Spleen (tissue), 11 donors: ENCODE data around the gene MPC1L. TPM values are rescaled to one million over a fixed set of nuclear protein-coding genes. Genes with fewer than 3 reads are reported as not detected.
A peak's percentile ranks its signal among the peaks of the same experiment; 100 is the strongest.

ENCODE experiments used
- DNase-seq: peaks from one replicate; pipeline ENCODE4 v3.0.0-alpha.2; 2020
- H3K27ac ChIP-seq, 8 donors: fragments of 200-600 bp; sonication (generic) in 7 of 8; 1 replicate in 4 of 8; 2 replicates in 4 of 8; pipeline versions ENCODE4 v1.5.0 to v1.8.0; 2016 to 2021; ENCODE audit warnings: inconsistent platforms in 4 of 8, mild to moderate bottlenecking in 4 of 8, moderate library complexity in 1 of 8
- H3K27me3 ChIP-seq, 7 donors: fragments of 200-600 bp; sonication (generic) in 6 of 7; replicated peaks in 1 of 7; 1 replicate in 4 of 7; 2 replicates in 3 of 7; pipeline versions ENCODE4 v1.5.0 to v1.8.0; 2016 to 2021; ENCODE audit warnings: inconsistent platforms in 3 of 7, mild to moderate bottlenecking in 1 of 7
- H3K36me3 ChIP-seq, 6 donors: fragments of 200-600 bp; sonication (generic) in 5 of 6; 1 replicate in 4 of 6; 2 replicates in 2 of 6; pipeline versions ENCODE4 v1.5.0 to v1.8.0; 2016 to 2021; ENCODE audit warnings: inconsistent platforms in 2 of 6
- H3K4me1 ChIP-seq, 6 donors: fragments of 200-600 bp; sonication (generic) in 5 of 6; 1 replicate in 3 of 6; 2 replicates in 3 of 6; pipeline versions ENCODE4 v1.5.0 to v1.8.0; 2016 to 2021; ENCODE audit warnings: inconsistent platforms in 3 of 6
- H3K4me3 ChIP-seq, 8 donors: fragments of 200-600 bp; sonication (generic) in 7 of 8; 1 replicate in 4 of 8; 2 replicates in 4 of 8; pipeline versions ENCODE4 v1.5.0 to v1.8.0; 2016 to 2021; ENCODE audit warnings: inconsistent platforms in 4 of 8, mild to moderate bottlenecking in 4 of 8, moderate library complexity in 2 of 8
- H3K9me3 ChIP-seq, 8 donors: fragments of 200-600 bp; sonication (generic) in 7 of 8; 1 replicate in 4 of 8; 2 replicates in 4 of 8; pipeline versions ENCODE4 v1.5.0 to v1.8.0; 2016 to 2021; ENCODE audit warnings: inconsistent platforms in 4 of 8
- POLR2A ChIP-seq, 3 donors: fragments of 450-650 bp; IDR thresholded peaks; one replicate each; pipeline ENCODE4 v1.5.1; 2017; ENCODE audit warnings: antibody characterized with exemption in 3 of 3, mild to moderate bottlenecking in 1 of 3
- POLR2AphosphoS5 ChIP-seq, 3 donors: sonication (generic); formaldehyde crosslinking; IDR thresholded peaks; one replicate each; pipeline ENCODE4 v1.5.1; 2017; ENCODE audit warnings: antibody characterized with exemption in 3 of 3
- WGBS, 5 donors: extraction: QIAGEN DNeasy Blood & Tissue Kit in 3 of 5; methylation state at CpG; one replicate each; pipeline versions ENCODE4 v1.1.5 to v1.1.7; 2013 to 2018; 5-methylcytosine and 5-hydroxymethylcytosine counted together
- intact Hi-C: fragments of 100-400 bp; cut with DNase I; formaldehyde crosslinking; loops from one replicate; pipeline ENCODE4 v1.15.0; 2023; ENCODE audit warnings: low total_unique reads
- polyA plus RNA-seq, 3 donors: library from polyadenylated mRNA; stranded (reverse); fragments of 200-250 nt; gene quantifications; one replicate each; pipeline ENCODE4 v1.2.1, GENCODE V29; 2013
- total RNA-seq, 7 donors: library from RNA; depleted of rRNA in 3 of 7; stranded (reverse); fragments of >200 nt in 3 of 7; fragmentation: NEBNext Ultra II Directional in 4 of 7; extraction: Animal tissue kit (Norgen Biotek cat#: 25700) in 4 of 7; gene quantifications; one replicate each; pipeline versions ENCODE4 v1.1.0 to v1.2.1, GENCODE V29; 2016 to 2021
- TF ChIP-seq, protein P1 (sequence below), 11 experiments: fragments of 200-600 bp in 7 of 11; fragments of 450-650 bp in 4 of 11; sonication (generic) in 4 of 11; IDR thresholded peaks in 8 of 11; conservative IDR thresholded peaks in 3 of 11; 1 replicate in 7 of 11; 2 replicates in 4 of 11; pipeline versions ENCODE4 v1.4.0 to v1.8.0; 2016 to 2021; ENCODE audit warnings: antibody characterized with exemption in 11 of 11, inconsistent platforms in 4 of 11, mild to moderate bottlenecking in 1 of 11
- donor health status: healthy with polysubstance abuse.
- donor health status: DM: no; HTN: no; CAD: no; lungs with moderate emphysema.
- donor health status: DM: no; HTN: no; CAD: no.
- donor health status: Bipolar disorder and iron deficiency.
- donor health status: healthy.
- donor health status: DM: no; HTN: no; CAD: no.
- donor health status: DM: yes; HTN: yes; CAD: no.

The MPC1L gene
- total and polyA plus RNA-seq, 10 donors: 0.28 TPM; not detected in 9

DNA sequence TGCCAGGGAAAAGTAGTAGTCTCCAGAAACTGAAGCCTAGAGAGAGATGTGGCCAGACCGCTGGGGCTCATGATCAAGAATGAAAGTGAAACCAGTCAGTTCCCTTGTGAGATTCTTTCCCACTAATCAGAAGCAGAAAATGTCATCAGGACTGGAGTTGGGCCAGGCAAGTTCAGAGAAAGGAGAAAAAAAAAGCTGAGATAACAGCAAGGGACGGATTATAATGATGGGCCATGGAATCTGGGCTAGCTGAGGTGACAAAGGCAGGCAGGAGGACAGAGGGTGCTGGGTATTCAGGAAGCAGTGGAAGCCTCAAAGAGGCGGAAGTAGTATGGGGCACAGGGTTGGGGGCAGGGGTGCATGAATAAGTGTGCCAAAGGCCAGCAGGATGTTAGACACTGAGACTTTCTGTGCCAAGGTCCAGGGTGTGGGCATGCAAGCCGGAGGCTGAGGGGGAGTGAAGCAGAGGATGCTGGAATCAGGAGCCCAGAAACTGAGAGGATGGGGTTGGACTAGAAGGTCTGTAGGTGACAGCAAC lies 21.7 kb downstream of the MPC1L start:
- 0 to 9% (median 3%) methylated on average over 4 of the region's 4 CpGs for WGBS, 5 donors
- peak overlapping the region; percentile 21 to 96 (median 41) for H3K4me3 ChIP-seq
- H3K27me3 ChIP-seq: no peaks in the 10 kb centered on the region
- peaks cover 25 to 67% (median 54%) of the 10 kb centered on the region in 6 donors for H3K4me1 ChIP-seq
- TF ChIP-seq POLR2AphosphoS5 (IDR thresholded peaks at IDR 0.05) (peak; percentile 8 to 91 (median 85)), POLR2A (IDR thresholded peaks at IDR 0.05) (peak in 1 of 3 donors; percentile 15)
- TF ChIP-seq, protein P1, sequence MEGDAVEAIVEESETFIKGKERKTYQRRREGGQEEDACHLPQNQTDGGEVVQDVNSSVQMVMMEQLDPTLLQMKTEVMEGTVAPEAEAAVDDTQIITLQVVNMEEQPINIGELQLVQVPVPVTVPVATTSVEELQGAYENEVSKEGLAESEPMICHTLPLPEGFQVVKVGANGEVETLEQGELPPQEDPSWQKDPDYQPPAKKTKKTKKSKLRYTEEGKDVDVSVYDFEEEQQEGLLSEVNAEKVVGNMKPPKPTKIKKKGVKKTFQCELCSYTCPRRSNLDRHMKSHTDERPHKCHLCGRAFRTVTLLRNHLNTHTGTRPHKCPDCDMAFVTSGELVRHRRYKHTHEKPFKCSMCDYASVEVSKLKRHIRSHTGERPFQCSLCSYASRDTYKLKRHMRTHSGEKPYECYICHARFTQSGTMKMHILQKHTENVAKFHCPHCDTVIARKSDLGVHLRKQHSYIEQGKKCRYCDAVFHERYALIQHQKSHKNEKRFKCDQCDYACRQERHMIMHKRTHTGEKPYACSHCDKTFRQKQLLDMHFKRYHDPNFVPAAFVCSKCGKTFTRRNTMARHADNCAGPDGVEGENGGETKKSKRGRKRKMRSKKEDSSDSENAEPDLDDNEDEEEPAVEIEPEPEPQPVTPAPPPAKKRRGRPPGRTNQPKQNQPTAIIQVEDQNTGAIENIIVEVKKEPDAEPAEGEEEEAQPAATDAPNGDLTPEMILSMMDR (IDR thresholded peaks at IDR 0.05 in 8 of 11, conservative IDR thresholded peaks at IDR 0.05 in 3 of 11): peak in 1 of 11 experiments; percentile 10
- peak; percentile 89 for DNase-seq
- no peaks in the 10 kb centered on the region for H3K9me3 ChIP-seq
- intact Hi-C loops: no loop called here
- H3K27ac ChIP-seq: peak overlapping the region; percentile 78 to 94 (median 88)
- peaks cover 0 to 29% (median 7%) of the 10 kb centered on the region in 6 donors for H3K36me3 ChIP-seq

DNA sequence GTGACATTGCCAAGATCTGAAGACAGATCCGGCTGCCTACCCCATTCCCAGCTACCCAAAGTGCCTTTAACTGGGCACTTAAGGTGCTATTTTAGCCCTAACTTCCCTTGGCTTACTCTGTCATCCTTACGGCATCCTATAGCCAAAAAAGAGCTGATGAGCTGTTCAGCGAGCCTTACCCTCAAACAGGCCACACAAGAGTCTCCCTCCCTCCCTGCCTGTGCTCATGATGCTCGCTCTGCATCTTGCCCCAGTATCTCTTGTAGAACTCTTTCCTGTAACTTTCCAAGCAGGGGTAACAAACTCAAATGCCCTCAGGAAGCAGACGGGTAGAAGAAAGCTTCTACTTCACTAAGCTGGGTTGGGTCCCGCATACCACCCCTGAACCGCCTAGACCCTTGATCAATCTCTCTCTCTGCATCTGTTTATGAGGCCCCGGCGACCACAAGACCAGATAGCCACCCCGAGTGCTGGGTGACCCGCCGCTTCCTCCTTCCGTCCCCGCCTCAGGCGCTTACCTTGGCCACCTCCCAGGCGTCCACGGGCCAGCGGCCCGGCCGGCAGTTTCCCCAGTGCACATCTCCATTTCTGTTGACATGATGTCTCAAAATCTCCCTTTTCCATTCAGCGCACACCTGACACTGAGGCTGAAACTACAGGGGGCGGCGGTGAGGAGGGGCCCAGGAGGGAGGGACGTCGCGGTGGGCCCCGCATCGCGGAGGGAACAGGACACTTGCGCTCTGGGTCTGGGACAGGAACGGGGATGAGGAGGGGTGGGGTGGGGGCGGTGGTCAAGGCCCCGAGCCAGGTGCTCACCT lies 23.5 kb downstream of the MPC1L start:
- peaks cover 0 to 12% (median under 1%) of the 10 kb centered on the region in 6 donors for H3K36me3 ChIP-seq
- TF ChIP-seq POLR2A (IDR thresholded peaks at IDR 0.05) (no peak), POLR2AphosphoS5 (IDR thresholded peaks at IDR 0.05) (no peak)
- TF ChIP-seq, protein P1 (IDR thresholded peaks at IDR 0.05 in 8 of 11, conservative IDR thresholded peaks at IDR 0.05 in 3 of 11): no peak
- peak overlapping the region; percentile 63 to 95 (median 89) for H3K27ac ChIP-seq
- peaks cover 25 to 54% (median 41%) of the 10 kb centered on the region in 6 donors for H3K4me1 ChIP-seq
- DNase-seq: peak; percentile 91
- H3K4me3 ChIP-seq: peak overlapping the region; percentile 72 to 96 (median 84)
- 1 to 14% (median 2%) methylated on average over 16 to 33 of the region's 33 CpGs for WGBS, 5 donors
- H3K9me3 ChIP-seq: no peaks in the 10 kb centered on the region
- H3K27me3 ChIP-seq: no peaks in the 10 kb centered on the region
- intact Hi-C loops: no loop called here

GRCh38 chrX:40647307-40648197 lies 24.3 kb downstream of the MPC1L start, which contains the start of gene CXorf38:
Gene CXorf38 (minus strand): TSS chrX:40647561. CDS start chrX:40647520, 41 bp downstream.
- intact Hi-C loops: no loop called here

More at GRCh38 chrX:40647307-40648197, 24.3 kb downstream of the MPC1L start, which contains the start of gene CXorf38:
- peak in 1 of 3 donors; percentile 29 for TF ChIP-seq POLR2A (IDR thresholded peaks at IDR 0.05)
- TF ChIP-seq, protein P1 (IDR thresholded peaks at IDR 0.05 in 8 of 11, conservative IDR thresholded peaks at IDR 0.05 in 3 of 11): no peak
- peak; percentile 92 to 93 (median 93) for TF ChIP-seq POLR2AphosphoS5 (IDR thresholded peaks at IDR 0.05)
- H3K36me3 ChIP-seq: peaks cover 0 to 10% (median 1%) of the 10 kb centered on the region in 6 donors
- DNase-seq: peak; percentile 97
- peak within 1 kb of the TSS; percentile 72 to 96 (median 84) for H3K4me3 ChIP-seq
- no peaks in the 10 kb centered on the region for H3K27me3 ChIP-seq
- peaks cover 25 to 51% (median 32%) of the 10 kb centered on the region in 6 donors for H3K4me1 ChIP-seq
- no peaks in the 10 kb centered on the region for H3K9me3 ChIP-seq
- H3K27ac ChIP-seq: peak within 1 kb of the TSS; percentile 63 to 95 (median 89)
- WGBS, 5 donors: 0 to 19% (median 3%) methylated on average over 2 to 66 of the region's 66 CpGs
